H9 (cell line): ENCODE results near the gene MSL1. TPM values are rescaled to one million over a fixed set of nuclear protein-coding genes. Genes with fewer than 3 reads are reported as not detected.

Experiments used
- DNase-seq: peaks from one replicate; pipeline ENCODE4 v3.0.0-alpha.2; 2017
- H2AFZ ChIP-seq: one replicate; pipeline ENCODE4 v1.6.1; 2013; ENCODE audit warnings: mild to moderate bottlenecking, low read length, control low read depth, moderate library complexity
- H2AK5ac ChIP-seq: 2 replicates; pipeline ENCODE4 v1.6.1; 2013; ENCODE audit warnings: low read length, control low read depth, mixed read lengths; ENCODE audit not compliant: insufficient read length
- H2BK120ac ChIP-seq: one replicate; pipeline ENCODE4 v1.6.1; 2013; ENCODE audit warnings: low read depth, mild to moderate bottlenecking, low read length, control low read depth, inconsistent platforms; ENCODE audit not compliant: poor library complexity, severe bottlenecking
- H2BK12ac ChIP-seq: 2 replicates; pipeline ENCODE4 v1.6.1; 2013; ENCODE audit warnings: low read length, control low read depth, mixed read lengths, low read depth; ENCODE audit not compliant: insufficient read length
- H2BK15ac ChIP-seq: 2 replicates; pipeline ENCODE4 v1.6.1; 2013; ENCODE audit warnings: low read depth, low read length, control low read depth
- H2BK20ac ChIP-seq: one replicate; pipeline ENCODE4 v1.6.1; 2013; ENCODE audit warnings: low read depth, mild to moderate bottlenecking, low read length, control low read depth, inconsistent platforms; ENCODE audit not compliant: poor library complexity, severe bottlenecking
- H2BK5ac ChIP-seq: 2 replicates; pipeline ENCODE4 v1.6.1; 2013; ENCODE audit warnings: low read length, control low read depth, mixed read lengths; ENCODE audit not compliant: insufficient read length
- H3K14ac ChIP-seq: 2 replicates; pipeline ENCODE4 v1.6.1; 2013; ENCODE audit warnings: low read length, control low read depth; ENCODE audit not compliant: insufficient read depth
- H3K18ac ChIP-seq: 2 replicates; pipeline ENCODE4 v1.6.1; 2013; ENCODE audit warnings: low read depth, mild to moderate bottlenecking, mixed read lengths, low read length, control low read depth; ENCODE audit not compliant: insufficient read length
- H3K23ac ChIP-seq: 2 replicates; pipeline ENCODE4 v1.6.1; 2013; ENCODE audit warnings: low read length, control low read depth, mixed read lengths, low read depth; ENCODE audit not compliant: insufficient read length
- H3K23me2 ChIP-seq: 2 replicates; pipeline ENCODE4 v1.6.1; 2013; ENCODE audit warnings: low read depth, mild to moderate bottlenecking, mixed read lengths, low read length, control low read depth; ENCODE audit not compliant: insufficient read length, poor library complexity, severe bottlenecking
- H3K27ac ChIP-seq: 2 replicates; pipeline ENCODE4 v1.5.1; 2013; ENCODE audit warnings: low read length, control low read depth, mixed read lengths, low read depth; ENCODE audit not compliant: insufficient read length
- H3K27me3 ChIP-seq: 2 replicates; pipeline ENCODE4 v1.6.1; 2013; ENCODE audit warnings: low read length, control low read depth, inconsistent platforms; ENCODE audit not compliant: insufficient read depth
- H3K4ac ChIP-seq: 2 replicates; pipeline ENCODE4 v1.6.1; 2013; ENCODE audit warnings: low read depth, mild to moderate bottlenecking, control low read depth, inconsistent platforms, low read length, moderate library complexity
- H3K4me1 ChIP-seq: 2 replicates; pipeline ENCODE4 v1.6.1; 2013; ENCODE audit warnings: low read length, control low read depth, inconsistent platforms; ENCODE audit not compliant: insufficient read depth
- H3K4me2 ChIP-seq: 2 replicates; pipeline ENCODE4 v1.6.1; 2013; ENCODE audit warnings: low read length, control low read depth, mixed read lengths; ENCODE audit not compliant: insufficient read length, insufficient read depth
- H3K56ac ChIP-seq: 2 replicates; pipeline ENCODE4 v1.6.1; 2013; ENCODE audit warnings: low read depth, mild to moderate bottlenecking, mixed read lengths, low read length, control low read depth; ENCODE audit not compliant: insufficient read length
- H3K79me1 ChIP-seq: 2 replicates; pipeline ENCODE4 v1.6.1; 2013; ENCODE audit warnings: low read depth, mild to moderate bottlenecking, moderate library complexity, low read length, control low read depth, inconsistent platforms; ENCODE audit not compliant: insufficient read depth, poor library complexity, severe bottlenecking
- H3K79me2 ChIP-seq: 2 replicates; pipeline ENCODE4 v1.6.1; 2013; ENCODE audit warnings: low read length, control low read depth, inconsistent platforms; ENCODE audit not compliant: insufficient read depth
- H3K9ac ChIP-seq: 2 replicates; pipeline ENCODE4 v1.6.1; 2013; ENCODE audit warnings: low read length, control low read depth, mixed read lengths; ENCODE audit not compliant: insufficient read length; ENCODE audit errors: extremely low read depth
- H3K9me3 ChIP-seq: one replicate; pipeline ENCODE4 v1.6.1; 2013; ENCODE audit warnings: low read depth, low read length, inconsistent platforms; ENCODE audit not compliant: control insufficient read depth
- H3T11ph ChIP-seq: one replicate; pipeline ENCODE4 v1.6.1; 2013; ENCODE audit warnings: mild to moderate bottlenecking, low read length, control low read depth, inconsistent platforms
- H4K20me1 ChIP-seq: one replicate; pipeline ENCODE4 v1.6.1; 2013; ENCODE audit not compliant: control insufficient read depth, insufficient read length, insufficient read depth
- H4K5ac ChIP-seq: 2 replicates; pipeline ENCODE4 v1.6.1; 2013; ENCODE audit warnings: low read depth, mild to moderate bottlenecking, mixed read lengths, low read length, control low read depth; ENCODE audit not compliant: insufficient read length
- H4K8ac ChIP-seq: replicated peaks from 2 replicates; pipeline ENCODE4 v1.6.1; 2013; ENCODE audit warnings: low read length, control low read depth, mixed read lengths, low read depth; ENCODE audit not compliant: insufficient read length
- H4K91ac ChIP-seq: 2 replicates; pipeline ENCODE4 v1.6.1; 2013; ENCODE audit warnings: low read depth, mild to moderate bottlenecking, moderate library complexity, mixed read lengths, low read length, control low read depth; ENCODE audit not compliant: insufficient read length
- H3K27ac Mint-ChIP-seq, 3 experiments: 2 replicates in 2 of 3; 3 replicates in 1 of 3; pipeline ENCODE4 v1.8.0; 2020 to 2021; ENCODE audit warnings: mixed read lengths in 3 of 3, mild to moderate bottlenecking in 1 of 3, moderate library complexity in 1 of 3
- H3K27me3 Mint-ChIP-seq: 2 replicates; pipeline ENCODE4 v1.8.0; 2021; ENCODE audit warnings: low read depth, mild to moderate bottlenecking, moderate library complexity, mixed read lengths
- H3K36me3 Mint-ChIP-seq, 3 experiments: 2 replicates in 2 of 3; 3 replicates in 1 of 3; pipeline ENCODE4 v1.8.0; 2020 to 2021; ENCODE audit warnings: low read depth in 3 of 3, mixed read lengths in 3 of 3; ENCODE audit not compliant: insufficient read depth in 1 of 3
- H3K4me1 Mint-ChIP-seq, 2 experiments: 2 replicates each; pipeline ENCODE4 v1.8.0; 2020; ENCODE audit warnings: mixed read lengths in 2 of 2
- H3K4me3 Mint-ChIP-seq, 2 experiments: 2 replicates in 1 of 2; 3 replicates in 1 of 2; pipeline ENCODE4 v1.8.0; 2020 to 2021; ENCODE audit warnings: mild to moderate bottlenecking in 2 of 2, mixed read lengths in 2 of 2, moderate library complexity in 1 of 2
- H3K9me3 Mint-ChIP-seq, 2 experiments: 2 replicates in 1 of 2; 3 replicates in 1 of 2; pipeline ENCODE4 v1.8.0; 2020; ENCODE audit warnings: mild to moderate bottlenecking in 2 of 2, mixed read lengths in 2 of 2, moderate library complexity in 1 of 2
- CTCF ChIP-seq: fragments of 200-600 bp; sonication (generic); conservative IDR thresholded peaks from 3 replicates; pipeline ENCODE4 v1.8.0; 2021; ENCODE audit warnings: antibody characterized with exemption, mild to moderate bottlenecking
- WGBS: extraction: QIAGEN DNeasy Blood & Tissue Kit; methylation state at CpG from one replicate; pipeline ENCODE4 v1.1.7; 2013; ENCODE audit warnings: missing lambda C conversion rate, low lambda C conversion rate, mixed read lengths; ENCODE audit not compliant: insufficient read length; ENCODE audit errors: extremely low coverage; 5-methylcytosine and 5-hydroxymethylcytosine counted together
- total RNA-seq: library from RNA; stranded (reverse); gene quantifications from 2 replicates; pipeline ENCODE4 v1.2.1, GENCODE V29; 2021

Gene MSL1
- total RNA-seq, 1 experiment from 2014 or later, result 105 TPM

GRCh38 chr17:40111221-40112128 is 10.3 kb upstream of the MSL1 start:
- H3K4ac ChIP-seq, result no peak overlapping the region
- Mint-ChIP-seq H3K4me3 (peak overlapping the region; percentile 27 to 53; a peak in 4 of 5 replicates), H3K9me3 (no peaks in the 10 kb centered on the region; a peak in 2 of 5 replicates), H3K27me3 (peaks cover 20% of the 10 kb centered on the region), H3K4me1 (peaks cover 79 to 89% of the 10 kb centered on the region in 2 experiments), H3K27ac (peak overlapping the region in 2 of 3 experiments; percentile 95 to 99; a peak in 5 of 7 replicates), H3K36me3 (no peaks in the 10 kb centered on the region; a peak in 2 of 7 replicates)
- peak; percentile 97 for DNase-seq
- H4K5ac ChIP-seq, result no peak overlapping the region
- no peak overlapping the region for H3K14ac ChIP-seq
- H3K4me2 ChIP-seq, result peak overlapping the region; percentile 9
- H3K9ac ChIP-seq, result no peak overlapping the region
- no peaks in the 10 kb centered on the region for H3K79me2 ChIP-seq
- no peaks in the 10 kb centered on the region for H4K20me1 ChIP-seq
- TF ChIP-seq CTCF, result peak; percentile 81
- no peaks in the 10 kb centered on the region for H3K79me1 ChIP-seq
- no peak overlapping the region for H2BK12ac ChIP-seq
- H3T11ph ChIP-seq, result no peak overlapping the region
- H3K18ac ChIP-seq, result no peak overlapping the region
- peaks cover 2% of the 10 kb centered on the region; the same call in 1 of the 2 replicates for H3K27me3 ChIP-seq
- H2BK120ac ChIP-seq, result no peak overlapping the region
- no peak overlapping the region for H4K8ac ChIP-seq
- no peak overlapping the region for H3K56ac ChIP-seq
- H3K27ac ChIP-seq, result no peak overlapping the region
- H4K91ac ChIP-seq, result no peak overlapping the region
- no peak overlapping the region for H2BK15ac ChIP-seq
- H3K4me1 ChIP-seq, result peaks cover 25% of the 10 kb centered on the region; the same call in 1 of the 2 replicates
- no peaks in the 10 kb centered on the region for H3K9me3 ChIP-seq
- WGBS, result no CpG with 5 or more reads among the region's 12 CpGs
- H2AFZ ChIP-seq, result no peak overlapping the region
- no peaks in the 10 kb centered on the region for H3K23me2 ChIP-seq
- no peak overlapping the region for H2BK20ac ChIP-seq
- H3K23ac ChIP-seq, result no peak overlapping the region
- no peak overlapping the region for H2AK5ac ChIP-seq
- no peak overlapping the region for H2BK5ac ChIP-seq
